IMR-90 (cell line): ENCODE results near the gene MFNG. TPM values are rescaled to one million over a fixed set of nuclear protein-coding genes. Genes with fewer than 3 reads are reported as not detected.

ENCODE experiments used
- ATAC-seq: fragments of 200-7000 bp; cut with Tn5 transposase; 2 replicates; pipeline ENCODE4 v1.9.1; 2020; ENCODE audit warnings: low read depth, mild to moderate bottlenecking, moderate library complexity
- BruUV-seq: library from RNA; stranded (reverse); fragments of 400-500 nt; replicated peaks from 2 replicates; lab custom pipeline; 2021; lab: Mats Ljungman, UMichigan
- CTCF ChIA-PET: fragments of 300-600 bp; formaldehyde crosslinking; extraction: SDS; loops from one replicate; lab custom pipeline; 2021; ENCODE audit warnings: antibody characterized with exemption; lab: Yijun Ruan, JAX
- POLR2A ChIA-PET: fragments of 300-600 bp; sonication (Branson Sonifier 250); formaldehyde crosslinking; loops from one replicate; lab custom pipeline; 2022; ENCODE audit warnings: antibody characterized with exemption; ENCODE audit not compliant: unreplicated experiment; lab: Charles Lee
- DNase-seq: peaks from one replicate; pipeline ENCODE4 v3.0.0; 2013
- H2AFZ ChIP-seq: replicated peaks from 2 replicates; pipeline ENCODE3; 2013; ENCODE audit warnings: low read length, mild to moderate bottlenecking; ENCODE audit not compliant: poor library complexity
- H2AK5ac ChIP-seq: 2 replicates; pipeline ENCODE4 v1.6.1; 2013; ENCODE audit warnings: low read depth, low read length, inconsistent platforms
- H2AK9ac ChIP-seq: replicated peaks from 2 replicates; pipeline ENCODE3; 2013; ENCODE audit warnings: mild to moderate bottlenecking, low read depth, low read length, moderate library complexity; ENCODE audit not compliant: poor library complexity
- H2BK120ac ChIP-seq: 2 replicates; pipeline ENCODE4 v1.6.1; 2013; ENCODE audit warnings: low read depth, low read length, inconsistent platforms
- H2BK15ac ChIP-seq: 3 replicates; pipeline ENCODE4 v1.6.1; 2013; ENCODE audit warnings: low read depth, low read length, inconsistent platforms
- H2BK20ac ChIP-seq: 2 replicates; pipeline ENCODE4 v1.6.1; 2013; ENCODE audit warnings: low read depth, mild to moderate bottlenecking, inconsistent platforms, low read length, moderate library complexity
- H2BK5ac ChIP-seq: 2 replicates; pipeline ENCODE4 v1.6.1; 2013; ENCODE audit warnings: mild to moderate bottlenecking, low read depth, low read length, inconsistent platforms; ENCODE audit not compliant: poor library complexity, severe bottlenecking
- H3K14ac ChIP-seq: replicated peaks from 2 replicates; pipeline ENCODE4 v1.6.1; 2013; ENCODE audit warnings: low read depth, low read length, inconsistent platforms
- H3K18ac ChIP-seq: 2 replicates; pipeline ENCODE4 v1.6.1; 2013; ENCODE audit warnings: low read depth, low read length, control low read depth
- H3K23ac ChIP-seq: 2 replicates; pipeline ENCODE4 v1.6.1; 2013; ENCODE audit warnings: low read depth, low read length, inconsistent platforms
- H3K27ac ChIP-seq: 2 replicates; pipeline ENCODE4 v1.5.1; 2013; ENCODE audit warnings: mild to moderate bottlenecking, control low read depth, low read length; ENCODE audit not compliant: insufficient read depth
- H3K27me3 ChIP-seq: 2 replicates; pipeline ENCODE4 v1.6.1; 2013; ENCODE audit warnings: low read length; ENCODE audit not compliant: control insufficient read depth, insufficient read depth
- H3K36me3 ChIP-seq: 2 replicates; pipeline ENCODE4 v1.6.1; 2013; ENCODE audit warnings: low read length, mixed read lengths; ENCODE audit not compliant: control insufficient read depth, insufficient read depth
- H3K4ac ChIP-seq: 2 replicates; pipeline ENCODE4 v1.6.1; 2013; ENCODE audit warnings: low read depth, low read length, inconsistent platforms
- H3K4me1 ChIP-seq: 2 replicates; pipeline ENCODE4 v1.6.1; 2013; ENCODE audit warnings: low read length, mixed read lengths; ENCODE audit not compliant: control insufficient read depth, insufficient read depth
- H3K4me2 ChIP-seq: 2 replicates; pipeline ENCODE4 v1.6.1; 2013; ENCODE audit warnings: low read depth, mild to moderate bottlenecking, control low read depth, low read length, moderate library complexity
- H3K4me3 ChIP-seq: 2 replicates; pipeline ENCODE4 v1.5.1; 2013; ENCODE audit warnings: low read depth, mild to moderate bottlenecking, control low read depth, low read length, moderate library complexity; ENCODE audit not compliant: insufficient read depth
- H3K56ac ChIP-seq: 2 replicates; pipeline ENCODE4 v1.6.1; 2013; ENCODE audit warnings: low read length, inconsistent platforms; ENCODE audit not compliant: insufficient read depth; ENCODE audit errors: extremely low read depth
- H3K79me1 ChIP-seq, 2 experiments: 2 replicates each; pipeline ENCODE4 v1.6.1; 2013; ENCODE audit warnings: low read length in 2 of 2, inconsistent platforms in 1 of 2, low read depth in 1 of 2
- H3K9ac ChIP-seq: 2 replicates; pipeline ENCODE4 v1.6.1; 2013; ENCODE audit warnings: low read depth, low read length, control low read depth
- H3K9me1 ChIP-seq: 2 replicates; pipeline ENCODE4 v1.6.1; 2013; ENCODE audit warnings: low read length, inconsistent platforms; ENCODE audit not compliant: insufficient read depth
- H3K9me3 ChIP-seq: 2 replicates; pipeline ENCODE4 v1.6.1; 2013; ENCODE audit warnings: low read length; ENCODE audit not compliant: control insufficient read depth, insufficient read depth
- H4K20me1 ChIP-seq: 2 replicates; pipeline ENCODE4 v1.6.1; 2013; ENCODE audit warnings: low read length, inconsistent platforms; ENCODE audit not compliant: insufficient read depth
- H4K5ac ChIP-seq: 2 replicates; pipeline ENCODE4 v1.6.1; 2013; ENCODE audit warnings: mild to moderate bottlenecking, low read depth, low read length, control low read depth
- H4K8ac ChIP-seq, 2 experiments: 2 replicates each; pipeline ENCODE4 v1.6.1; 2013; ENCODE audit warnings: low read depth in 2 of 2, low read length in 2 of 2, control low read depth in 1 of 2, inconsistent platforms in 1 of 2
- H4K91ac ChIP-seq: 2 replicates; pipeline ENCODE4 v1.6.1; 2013; ENCODE audit warnings: low read depth, low read length, inconsistent platforms; ENCODE audit not compliant: insufficient read depth
- CEBPB ChIP-seq: IDR thresholded peaks from 2 replicates; pipeline ENCODE4 v1.6.1; 2012; ENCODE audit warnings: low read depth, low read length, improper control_type of control experiment
- CHD1 ChIP-seq: IDR thresholded peaks from 2 replicates; pipeline ENCODE4 v1.6.1; 2012; ENCODE audit warnings: low read depth, low read length, improper control_type of control experiment
- CTCF ChIP-seq: conservative IDR thresholded peaks from 2 replicates; pipeline ENCODE4 v1.5.1; 2012; ENCODE audit warnings: mild to moderate bottlenecking, low read depth, low read length, improper control_type of control experiment
- ELK1 ChIP-seq: fragments of 150-350 bp; IDR thresholded peaks from 2 replicates; pipeline ENCODE4 v1.6.1; 2016; ENCODE audit warnings: low read depth, mild to moderate bottlenecking, low read length, moderate library complexity, borderline replicate concordance
- FOS ChIP-seq: fragments of 150-350 bp; IDR thresholded peaks from 2 replicates; pipeline ENCODE4 v1.6.1; 2016; ENCODE audit warnings: low read depth, low read length
- MAFK ChIP-seq: IDR thresholded peaks from 2 replicates; pipeline ENCODE4 v1.6.1; 2012; ENCODE audit warnings: low read depth, low read length, improper control_type of control experiment
- POLR2A ChIP-seq: IDR thresholded peaks from 2 replicates; pipeline ENCODE4 v1.6.1; 2012; ENCODE audit warnings: mild to moderate bottlenecking, low read depth, low read length
- RFX5 ChIP-seq: IDR thresholded peaks from 2 replicates; pipeline ENCODE4 v1.8.0; 2012; ENCODE audit warnings: low read depth, mild to moderate bottlenecking, low read length, moderate library complexity
- SMC3 ChIP-seq: fragments of 150-350 bp; IDR thresholded peaks from 2 replicates; pipeline ENCODE4 v1.6.1; 2016; ENCODE audit warnings: low read depth, mild to moderate bottlenecking, antibody characterized with exemption, low read length, moderate library complexity
- WGBS, 2 experiments: methylation state at CpG; one replicate each; pipeline versions ENCODE4 v1.1.5 to v1.1.7; 2013; ENCODE audit warnings: missing lambda C conversion rate in 2 of 2; ENCODE audit not compliant: insufficient read length in 1 of 2; ENCODE audit errors: extremely low coverage in 2 of 2; 5-methylcytosine and 5-hydroxymethylcytosine counted together
- dilution Hi-C: fragments of 300-500 bp; cut with HindIII; formaldehyde crosslinking; loops from one replicate; pipeline ENCODE4 v1.14.3; 2018; ENCODE audit warnings: low sequenced_read_pairs; ENCODE audit not compliant: unreplicated experiment
- in situ Hi-C: fragments of 300-500 bp; cut with MboI; formaldehyde crosslinking; loops from 3 replicates; pipeline ENCODE4 v1.14.3; 2019; ENCODE audit warnings: low sequenced_read_pairs, inconsistent platforms, mixed read lengths
- intact Hi-C: fragments of 100-400 bp; cut with micrococcal nuclease; formaldehyde crosslinking; loops from 2 replicates; pipeline ENCODE4 v1.10.0; 2022
- polyA plus RNA-seq, 3 experiments: library from polyadenylated mRNA; depleted of rRNA; stranded (reverse); fragments of >200 nt; gene quantifications; 2 replicates each; pipeline ENCODE4 v1.2.3, GENCODE V29; 2012; ENCODE audit warnings: low replicate concordance in 1 of 3
- total RNA-seq: library from RNA; depleted of rRNA; stranded (reverse); fragments of >200 nt; gene quantifications from 2 replicates; pipeline ENCODE4 v1.2.3, GENCODE V29; 2012

Gene MFNG
- total and polyA plus RNA-seq, 2 of the 4 experiments (the other 2 are of a cell fraction): 0.15 TPM; not detected in 1

- no peak for TF ChIP-seq FOS
These were observed 575 bp downstream of the MFNG start (continued) for GRCh38 chr22:37485395-37486223.

- no peak overlapping the region for H4K8ac ChIP-seq
- no peaks in the 10 kb centered on the region for H3K36me3 ChIP-seq
- no peaks in the 10 kb centered on the region for H3K9me3 ChIP-seq
- H2BK20ac ChIP-seq: no peak overlapping the region
- CTCF ChIA-PET: no interaction called here
- no peak overlapping the region for H4K5ac ChIP-seq
- dilution Hi-C loops (no loop called here), intact Hi-C loops (no loop called here), in situ Hi-C loops (no loop called here)
- H3K18ac ChIP-seq: no peak overlapping the region
- DNase-seq (no peak), ATAC-seq (no peak)
- H3K23ac ChIP-seq: no peak overlapping the region
- H2AFZ ChIP-seq: no peak overlapping the region
- POLR2A ChIA-PET: no interaction called here
- TF ChIP-seq CHD1 (no peak), RFX5 (no peak), MAFK (no peak), SMC3 (no peak), CEBPB (no peak), FOS (no peak), ELK1 (no peak), POLR2A (no peak), CTCF (no peak)
- no peak overlapping the region; the same call in 2 of the 3 replicates for H2BK15ac ChIP-seq
- no peak overlapping the region for H3K4ac ChIP-seq
- no peak overlapping the region for H3K9ac ChIP-seq
- peaks cover 11% of the 10 kb centered on the region for H3K4me1 ChIP-seq
- no peak overlapping the region for H3K27ac ChIP-seq
- H2BK120ac ChIP-seq: no peak overlapping the region
- no peak overlapping the region for H4K91ac ChIP-seq
- no peak overlapping the region for H3K56ac ChIP-seq
- 0 out of 2 replicates have a peak overlapping the region, but pooled peaks have one; percentile 51 for H2AK5ac ChIP-seq
- H3K4me3 ChIP-seq: no peak overlapping the region
- WGBS, 2 experiments: 84% methylated on average over 9 of the region's 39 CpGs; no CpG with 5 or more reads in 1 of the 2 experiments
- H3K27me3 ChIP-seq: peaks cover 9% of the 10 kb centered on the region; the same call in 1 of the 2 replicates
- H3K14ac ChIP-seq: no peak overlapping the region
- no peak overlapping the region for H3K4me2 ChIP-seq
- H3K9me1 ChIP-seq: no peaks in the 10 kb centered on the region
- BruUV-seq: no TSS peak
- no peaks in the 10 kb centered on the region for H4K20me1 ChIP-seq
- no peak overlapping the region for H2BK5ac ChIP-seq
- no peaks in the 10 kb centered on the region for H3K79me1 ChIP-seq
- peak overlapping the region; percentile 3 for H2AK9ac ChIP-seq
These were observed 1.4 kb downstream of the MFNG start for GRCh38 chr22:37484480-37485394.
